ENCODE data around the gene C12orf76. TPM values are rescaled to one million over a fixed set of nuclear protein-coding genes. Genes with fewer than 3 reads are reported as not detected.

The C12orf76 gene
- total and polyA plus RNA-seq, 10 of the 15 experiments (the other 5 are each of a cell fraction or from before 2014, with no cell fraction given) = 3.6 to 20.4 (median 10.7) TPM

DNA sequence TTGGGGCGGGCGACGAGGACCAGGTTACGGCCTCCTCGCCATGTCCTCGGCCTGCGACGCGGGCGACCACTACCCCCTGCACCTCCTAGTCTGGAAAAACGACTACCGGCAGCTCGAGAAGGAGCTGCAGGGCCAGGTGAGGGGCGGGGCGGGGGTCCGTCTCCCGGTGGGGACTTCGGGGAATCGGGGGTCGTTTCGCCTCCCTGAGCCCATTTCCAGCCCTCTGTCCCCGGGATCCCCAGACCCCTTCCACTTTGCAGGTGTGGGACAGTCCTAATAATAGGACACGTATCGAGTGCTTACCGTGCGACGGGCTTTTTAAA is 48.7 kb downstream of the C12orf76 start:
- Histone ChIP-seq H4K20me1 (ENCODE audit: control insufficient read depth, insufficient read depth) (no peaks in the 10 kb centered on the region), H3K27me3 (replicated peaks in 1 of 2; ENCODE audit: control insufficient read depth in 2 of 2, insufficient read depth in 2 of 2, low read length in 1 of 2) (no peaks in the 10 kb centered on the region), H3K4me3 (peak overlapping the region; percentile 92), H2AFZ (ENCODE audit: control insufficient read depth, low read depth, low read length) (no peak overlapping the region), H3K9ac (ENCODE audit: control insufficient read depth, insufficient read depth, low read length) (peak overlapping the region; percentile 95), H3K36me3 (ENCODE audit: control insufficient read depth in 2 of 2, insufficient read depth in 2 of 2, low read length in 1 of 2) (peaks cover 0 to 5% of the 10 kb centered on the region in 2 experiments; a peak in 1 of 4 replicates), H3K4me2 (ENCODE audit: control insufficient read depth, insufficient read depth) (peak overlapping the region; percentile 46), H3K27ac (ENCODE audit: control insufficient read depth, insufficient read depth) (peak overlapping the region; percentile 99), H3K4me1 (ENCODE audit: control insufficient read depth, insufficient read depth, low read length) (peaks cover 27% of the 10 kb centered on the region), H3K79me2 (ENCODE audit: control insufficient read depth, insufficient read depth, low read length) (peaks cover 58% of the 10 kb centered on the region), H3K9me3 (replicated peaks; ENCODE audit: control insufficient read depth, insufficient read depth, low read length) (no peaks in the 10 kb centered on the region)
- POLR2A ChIA-PET = interaction anchor here (0.6 to 4.6 kb wide), 7 partner anchors 9 to 1480 kb away, joined by 3 to 40 read pairs (median 4); no protein-coding TSS in a partner anchor
- in situ Hi-C loops (cut with MboI) (no loop called here), intact Hi-C loops (cut with micrococcal nuclease; ENCODE audit: unreplicated experiment) (no loop called here)
- DNase-seq (ENCODE audit: low read depth, low spot score) (no peak), ATAC-seq (no peak), FAIRE-seq (no peak)
- CTCF ChIA-PET = interaction anchor here (1.6 kb wide), 1 partner anchor 12 kb away, joined by 8 read pairs; no protein-coding TSS in a partner anchor
- SMC1A ChIA-PET (ENCODE audit: uncharacterized antibody, unreplicated experiment) = interaction anchor here (1.0 to 3.7 kb wide), 2 partner anchors 12 to 47 kb away, joined by 3 to 32 read pairs; no protein-coding TSS in a partner anchor
- TF ChIP-seq, protein P1, sequence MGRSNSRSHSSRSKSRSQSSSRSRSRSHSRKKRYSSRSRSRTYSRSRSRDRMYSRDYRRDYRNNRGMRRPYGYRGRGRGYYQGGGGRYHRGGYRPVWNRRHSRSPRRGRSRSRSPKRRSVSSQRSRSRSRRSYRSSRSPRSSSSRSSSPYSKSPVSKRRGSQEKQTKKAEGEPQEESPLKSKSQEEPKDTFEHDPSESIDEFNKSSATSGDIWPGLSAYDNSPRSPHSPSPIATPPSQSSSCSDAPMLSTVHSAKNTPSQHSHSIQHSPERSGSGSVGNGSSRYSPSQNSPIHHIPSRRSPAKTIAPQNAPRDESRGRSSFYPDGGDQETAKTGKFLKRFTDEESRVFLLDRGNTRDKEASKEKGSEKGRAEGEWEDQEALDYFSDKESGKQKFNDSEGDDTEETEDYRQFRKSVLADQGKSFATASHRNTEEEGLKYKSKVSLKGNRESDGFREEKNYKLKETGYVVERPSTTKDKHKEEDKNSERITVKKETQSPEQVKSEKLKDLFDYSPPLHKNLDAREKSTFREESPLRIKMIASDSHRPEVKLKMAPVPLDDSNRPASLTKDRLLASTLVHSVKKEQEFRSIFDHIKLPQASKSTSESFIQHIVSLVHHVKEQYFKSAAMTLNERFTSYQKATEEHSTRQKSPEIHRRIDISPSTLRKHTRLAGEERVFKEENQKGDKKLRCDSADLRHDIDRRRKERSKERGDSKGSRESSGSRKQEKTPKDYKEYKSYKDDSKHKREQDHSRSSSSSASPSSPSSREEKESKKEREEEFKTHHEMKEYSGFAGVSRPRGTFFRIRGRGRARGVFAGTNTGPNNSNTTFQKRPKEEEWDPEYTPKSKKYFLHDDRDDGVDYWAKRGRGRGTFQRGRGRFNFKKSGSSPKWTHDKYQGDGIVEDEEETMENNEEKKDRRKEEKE (IDR thresholded peaks at IDR 0.05) = no peak
- no peak for TF ChIP-seq TCF7 (IDR thresholded peaks at IDR 0.05; ENCODE audit: borderline replicate concordance)
- TF ChIP-seq, protein P2, sequence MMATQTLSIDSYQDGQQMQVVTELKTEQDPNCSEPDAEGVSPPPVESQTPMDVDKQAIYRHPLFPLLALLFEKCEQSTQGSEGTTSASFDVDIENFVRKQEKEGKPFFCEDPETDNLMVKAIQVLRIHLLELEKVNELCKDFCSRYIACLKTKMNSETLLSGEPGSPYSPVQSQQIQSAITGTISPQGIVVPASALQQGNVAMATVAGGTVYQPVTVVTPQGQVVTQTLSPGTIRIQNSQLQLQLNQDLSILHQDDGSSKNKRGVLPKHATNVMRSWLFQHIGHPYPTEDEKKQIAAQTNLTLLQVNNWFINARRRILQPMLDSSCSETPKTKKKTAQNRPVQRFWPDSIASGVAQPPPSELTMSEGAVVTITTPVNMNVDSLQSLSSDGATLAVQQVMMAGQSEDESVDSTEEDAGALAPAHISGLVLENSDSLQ (IDR thresholded peaks at IDR 0.05) = no peak
- no peak for TF ChIP-seq SREBF1 (IDR thresholded peaks at IDR 0.05; ENCODE audit: low read length)
- TF ChIP-seq RB1 (IDR thresholded peaks at IDR 0.05; ENCODE audit: borderline replicate concordance) = no peak
- TF ChIP-seq NR2C1 (IDR thresholded peaks at IDR 0.05) = no peak
- no peak for TF ChIP-seq FOS (IDR thresholded peaks at IDR 0.05; ENCODE audit: borderline replicate concordance, extremely low read depth, insufficient read length)
- TF ChIP-seq, protein P3, sequence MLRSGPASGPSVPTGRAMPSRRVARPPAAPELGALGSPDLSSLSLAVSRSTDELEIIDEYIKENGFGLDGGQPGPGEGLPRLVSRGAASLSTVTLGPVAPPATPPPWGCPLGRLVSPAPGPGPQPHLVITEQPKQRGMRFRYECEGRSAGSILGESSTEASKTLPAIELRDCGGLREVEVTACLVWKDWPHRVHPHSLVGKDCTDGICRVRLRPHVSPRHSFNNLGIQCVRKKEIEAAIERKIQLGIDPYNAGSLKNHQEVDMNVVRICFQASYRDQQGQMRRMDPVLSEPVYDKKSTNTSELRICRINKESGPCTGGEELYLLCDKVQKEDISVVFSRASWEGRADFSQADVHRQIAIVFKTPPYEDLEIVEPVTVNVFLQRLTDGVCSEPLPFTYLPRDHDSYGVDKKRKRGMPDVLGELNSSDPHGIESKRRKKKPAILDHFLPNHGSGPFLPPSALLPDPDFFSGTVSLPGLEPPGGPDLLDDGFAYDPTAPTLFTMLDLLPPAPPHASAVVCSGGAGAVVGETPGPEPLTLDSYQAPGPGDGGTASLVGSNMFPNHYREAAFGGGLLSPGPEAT (IDR thresholded peaks at IDR 0.05; ENCODE audit: low read depth) = no peak
- TF ChIP-seq ZNF384 (IDR thresholded peaks at IDR 0.05; ENCODE audit: borderline replicate concordance, low read depth, low read length) = no peak
- no peak for TF ChIP-seq NR2F1 (conservative IDR thresholded peaks at IDR 0.05)
- no TSS peak for BruUV-seq (replicated peaks)
- RAD21 ChIA-PET (ENCODE audit: unreplicated experiment) = interaction anchor here (0.7 to 3.8 kb wide), 4 partner anchors 12 to 431 kb away, joined by 3 to 31 read pairs (median 3); no protein-coding TSS in a partner anchor
- WGBS (ENCODE audit: insufficient coverage, insufficient replicate concordance, low lambda C conversion rate, missing lambda C conversion rate) = 1% methylated on average over 24 of the region's 27 CpGs

All from GM12878 (cell line).